Measurements from ENCODE around the gene RPS16.

RPS16 gene

GRCh38 chr19:39397360-39398296 is 38.1 kb downstream of the RPS16 start (continued):
- TF ChIP-seq, protein P1, sequence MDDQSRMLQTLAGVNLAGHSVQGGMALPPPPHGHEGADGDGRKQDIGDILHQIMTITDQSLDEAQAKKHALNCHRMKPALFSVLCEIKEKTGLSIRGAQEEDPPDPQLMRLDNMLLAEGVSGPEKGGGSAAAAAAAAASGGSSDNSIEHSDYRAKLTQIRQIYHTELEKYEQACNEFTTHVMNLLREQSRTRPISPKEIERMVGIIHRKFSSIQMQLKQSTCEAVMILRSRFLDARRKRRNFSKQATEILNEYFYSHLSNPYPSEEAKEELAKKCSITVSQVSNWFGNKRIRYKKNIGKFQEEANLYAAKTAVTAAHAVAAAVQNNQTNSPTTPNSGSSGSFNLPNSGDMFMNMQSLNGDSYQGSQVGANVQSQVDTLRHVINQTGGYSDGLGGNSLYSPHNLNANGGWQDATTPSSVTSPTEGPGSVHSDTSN (CRISPR knock-in tag; IDR thresholded peaks at IDR 0.05), result no peak
- TF ChIP-seq ZNF341 (tag by site-specific recombination; IDR thresholded peaks at IDR 0.05; ENCODE audit: low read depth), result peak; percentile 93
- peak; percentile 99; the same call in 1 of the 2 replicates for TF ChIP-seq ZNF768 (tag by site-specific recombination; IDR thresholded peaks at IDR 0.05)
- TF ChIP-seq ZNF24 (tag by site-specific recombination; IDR thresholded peaks at IDR 0.05), result peak; percentile 66; the same call in 1 of the 2 replicates
- peak; percentile 78 for TF ChIP-seq ZEB2 (tag by site-specific recombination; IDR thresholded peaks at IDR 0.05)
- TF ChIP-seq ZNF404 (tag by site-specific recombination; IDR thresholded peaks at IDR 0.05), result no peak
- 0 out of 2 replicates have a peak, but pooled peaks have one; percentile 20 for TF ChIP-seq ZNF785 (tag by site-specific recombination; IDR thresholded peaks at IDR 0.05)
- peak; percentile 75 for TF ChIP-seq ZFP69B (tag by site-specific recombination; IDR thresholded peaks at IDR 0.05)
- TF ChIP-seq ZNF610 (tag by site-specific recombination; IDR thresholded peaks at IDR 0.05; ENCODE audit: borderline replicate concordance), result peak; percentile 98
- peak; percentile 30; the same call in 1 of the 2 replicates for TF ChIP-seq PRDM10 (tag by site-specific recombination; IDR thresholded peaks at IDR 0.05)
- peak; percentile 30 for TF ChIP-seq KLF9 (tag by site-specific recombination; IDR thresholded peaks at IDR 0.05; ENCODE audit: low read depth)
- TF ChIP-seq SP3 (tag by site-specific recombination; IDR thresholded peaks at IDR 0.05), result peak; percentile 42; the same call in 1 of the 2 replicates
- TF ChIP-seq, protein P2, sequence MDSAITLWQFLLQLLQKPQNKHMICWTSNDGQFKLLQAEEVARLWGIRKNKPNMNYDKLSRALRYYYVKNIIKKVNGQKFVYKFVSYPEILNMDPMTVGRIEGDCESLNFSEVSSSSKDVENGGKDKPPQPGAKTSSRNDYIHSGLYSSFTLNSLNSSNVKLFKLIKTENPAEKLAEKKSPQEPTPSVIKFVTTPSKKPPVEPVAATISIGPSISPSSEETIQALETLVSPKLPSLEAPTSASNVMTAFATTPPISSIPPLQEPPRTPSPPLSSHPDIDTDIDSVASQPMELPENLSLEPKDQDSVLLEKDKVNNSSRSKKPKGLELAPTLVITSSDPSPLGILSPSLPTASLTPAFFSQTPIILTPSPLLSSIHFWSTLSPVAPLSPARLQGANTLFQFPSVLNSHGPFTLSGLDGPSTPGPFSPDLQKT (IDR thresholded peaks at IDR 0.05; ENCODE audit: borderline replicate concordance, low read depth, low read length), result no peak
- TF ChIP-seq ZNF184 (tag by site-specific recombination; IDR thresholded peaks at IDR 0.05), result no peak
- peak; percentile 88; the same call in 1 of the 2 replicates for TF ChIP-seq ZBTB7A (tag by site-specific recombination; IDR thresholded peaks at IDR 0.05; ENCODE audit: low read depth)
- peak; percentile 46 for TF ChIP-seq KLF1 (tag by site-specific recombination; IDR thresholded peaks at IDR 0.05)
- peak; percentile 95 for TF ChIP-seq ZIC2 (tag by site-specific recombination; IDR thresholded peaks at IDR 0.05)
- peak; percentile 63 for TF ChIP-seq ZNF335 (tag by site-specific recombination; conservative IDR thresholded peaks at IDR 0.05)
- TF ChIP-seq TSHZ1 (tag by site-specific recombination; IDR thresholded peaks at IDR 0.05; ENCODE audit: borderline replicate concordance), result no peak
- TF ChIP-seq ZNF654 (tag by site-specific recombination; IDR thresholded peaks at IDR 0.05; ENCODE audit: low read depth), result peak; percentile 97
- TF ChIP-seq IKZF3 (tag by site-specific recombination; IDR thresholded peaks at IDR 0.05), result peak; percentile 74
- TF ChIP-seq ZNF585B (tag by site-specific recombination; IDR thresholded peaks at IDR 0.05), result no peak
- TF ChIP-seq, protein P3, sequence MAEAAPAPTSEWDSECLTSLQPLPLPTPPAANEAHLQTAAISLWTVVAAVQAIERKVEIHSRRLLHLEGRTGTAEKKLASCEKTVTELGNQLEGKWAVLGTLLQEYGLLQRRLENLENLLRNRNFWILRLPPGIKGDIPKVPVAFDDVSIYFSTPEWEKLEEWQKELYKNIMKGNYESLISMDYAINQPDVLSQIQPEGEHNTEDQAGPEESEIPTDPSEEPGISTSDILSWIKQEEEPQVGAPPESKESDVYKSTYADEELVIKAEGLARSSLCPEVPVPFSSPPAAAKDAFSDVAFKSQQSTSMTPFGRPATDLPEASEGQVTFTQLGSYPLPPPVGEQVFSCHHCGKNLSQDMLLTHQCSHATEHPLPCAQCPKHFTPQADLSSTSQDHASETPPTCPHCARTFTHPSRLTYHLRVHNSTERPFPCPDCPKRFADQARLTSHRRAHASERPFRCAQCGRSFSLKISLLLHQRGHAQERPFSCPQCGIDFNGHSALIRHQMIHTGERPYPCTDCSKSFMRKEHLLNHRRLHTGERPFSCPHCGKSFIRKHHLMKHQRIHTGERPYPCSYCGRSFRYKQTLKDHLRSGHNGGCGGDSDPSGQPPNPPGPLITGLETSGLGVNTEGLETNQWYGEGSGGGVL (tag by site-specific recombination; IDR thresholded peaks at IDR 0.05), result peak; percentile 52
- TF ChIP-seq KLF8 (tag by site-specific recombination; IDR thresholded peaks at IDR 0.05), result peak; percentile 64
- peak; percentile 86 for TF ChIP-seq ZNF660 (tag by site-specific recombination; IDR thresholded peaks at IDR 0.05)
- TF ChIP-seq, protein P4, sequence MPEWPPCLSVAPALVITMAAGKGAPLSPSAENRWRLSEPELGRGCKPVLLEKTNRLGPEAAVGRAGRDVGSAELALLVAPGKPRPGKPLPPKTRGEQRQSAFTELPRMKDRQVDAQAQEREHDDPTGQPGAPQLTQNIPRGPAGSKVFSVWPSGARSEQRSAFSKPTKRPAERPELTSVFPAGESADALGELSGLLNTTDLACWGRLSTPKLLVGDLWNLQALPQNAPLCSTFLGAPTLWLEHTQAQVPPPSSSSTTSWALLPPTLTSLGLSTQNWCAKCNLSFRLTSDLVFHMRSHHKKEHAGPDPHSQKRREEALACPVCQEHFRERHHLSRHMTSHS (tag by site-specific recombination; IDR thresholded peaks at IDR 0.05), result no peak
- TF ChIP-seq SP7 (tag by site-specific recombination; IDR thresholded peaks at IDR 0.05), result peak; percentile 85
